HepG2 (cell line): ENCODE measurements around the gene MUCL3. TPM values are rescaled to one million over a fixed set of nuclear protein-coding genes. Genes with fewer than 3 reads are reported as not detected.

Experiments used
- ATAC-seq: fragments of 200-7000 bp; cut with Tn5 transposase; 3 replicates; pipeline ENCODE4 v1.9.1; 2020; ENCODE audit warnings: mild to moderate bottlenecking, moderate library complexity
- BruUV-seq: library from RNA; stranded (reverse); fragments of 400-500 nt; replicated peaks from 2 replicates; lab custom pipeline; 2021; lab: Mats Ljungman, UMichigan
- CTCF ChIA-PET: fragments of 300-600 bp; formaldehyde crosslinking; extraction: SDS; loops from one replicate; lab custom pipeline; 2021; ENCODE audit warnings: low total read pairs, inconsistent platforms, low intra/inter-chr PET ratio; lab: Yijun Ruan, JAX
- POLR2A ChIA-PET: fragments of 350-600 bp; sonication (Branson Sonifier 250); formaldehyde crosslinking; loops from one replicate; lab custom pipeline; 2020; ENCODE audit warnings: antibody characterized with exemption, inconsistent platforms; lab: Yijun Ruan, JAX
- DNase-seq: peaks from one replicate; pipeline ENCODE4 v3.0.0-alpha.2; 2015; ENCODE audit warnings: low spot score
- FAIRE-seq: peaks from 3 replicates; lab custom pipeline; 2011; peaks lifted over from hg19 to GRCh38; lab: Jason Lieb, UNC
- H2AFZ ChIP-seq: one replicate; pipeline ENCODE4 v1.6.1; 2011; ENCODE audit warnings: low read length, inconsistent platforms
- H3K27ac ChIP-seq: fragments of 300-600 bp; 3 replicates; pipeline ENCODE4 v1.8.0; 2011; ENCODE audit warnings: mixed run types, mild to moderate bottlenecking, mixed read lengths, low read length, inconsistent platforms; ENCODE audit not compliant: insufficient read depth; ENCODE audit errors: extremely low read length
- H3K27me3 ChIP-seq, 2 experiments: fragments of 200-600 bp in 1 of 2; 2 replicates in 1 of 2; 3 replicates in 1 of 2; pipeline versions ENCODE4 v1.6.0 to v1.8.0; 2011; ENCODE audit warnings: low read length in 2 of 2, mild to moderate bottlenecking in 2 of 2, moderate library complexity in 2 of 2, inconsistent platforms in 1 of 2; ENCODE audit not compliant: insufficient read depth in 2 of 2, control insufficient read depth in 1 of 2
- H3K36me3 ChIP-seq, 2 experiments: fragments of 200-600 bp in 1 of 2; replicated peaks in 1 of 2; 2 replicates in 1 of 2; 3 replicates in 1 of 2; pipeline versions ENCODE4 v1.5.1 to v1.8.0; 2011; ENCODE audit warnings: low read length in 2 of 2, inconsistent platforms in 1 of 2; ENCODE audit not compliant: insufficient read depth in 2 of 2, control insufficient read depth in 1 of 2
- H3K4me1 ChIP-seq: 2 replicates; pipeline ENCODE4 v1.5.1; 2012; ENCODE audit warnings: low read length, inconsistent platforms; ENCODE audit not compliant: insufficient read depth
- H3K4me2 ChIP-seq: 2 replicates; pipeline ENCODE4 v1.6.0; 2011; ENCODE audit warnings: low read depth, low read length, inconsistent platforms
- H3K4me3 ChIP-seq, 3 experiments: fragments of 200-600 bp in 1 of 3; sonication (generic), shearing (Covaris generic) in 1 of 3; replicated peaks in 1 of 3; 2 replicates each; pipeline ENCODE4 v1.5.1; 2011 to 2016; ENCODE audit warnings: low read length in 3 of 3, inconsistent platforms in 2 of 3, low read depth in 2 of 3, mild to moderate bottlenecking in 2 of 3, control low read depth in 1 of 3, mixed read lengths in 1 of 3; ENCODE audit not compliant: insufficient read depth in 1 of 3
- H3K79me2 ChIP-seq: one replicate; pipeline ENCODE4 v1.6.1; 2011; ENCODE audit warnings: low read length, inconsistent platforms; ENCODE audit not compliant: insufficient read depth
- H3K9ac ChIP-seq: 2 replicates; pipeline ENCODE4 v1.6.0; 2011; ENCODE audit warnings: mild to moderate bottlenecking, low read depth, low read length, inconsistent platforms; ENCODE audit not compliant: insufficient read depth
- H3K9me3 ChIP-seq: 2 replicates; pipeline ENCODE4 v1.5.1; 2012; ENCODE audit warnings: mild to moderate bottlenecking, low read length
- H4K20me1 ChIP-seq: 2 replicates; pipeline ENCODE4 v1.6.0; 2011; ENCODE audit warnings: inconsistent platforms, mild to moderate bottlenecking, low read length, moderate library complexity; ENCODE audit not compliant: insufficient read depth
- ARNT ChIP-seq: fragments of 450-650 bp; IDR thresholded peaks from 2 replicates; pipeline ENCODE4 v1.6.1; 2017
- CCAR2 ChIP-seq: fragments of 200-400 bp; formaldehyde crosslinking; optimal IDR thresholded peaks from 2 replicates; pipeline ENCODE3; 2018; ENCODE audit warnings: low read depth, mild to moderate bottlenecking, low read length, moderate library complexity
- EHMT2 ChIP-seq: fragments of 200-600 bp; sonication (generic); IDR thresholded peaks from 2 replicates; pipeline ENCODE4 v1.7.0; 2017; ENCODE audit warnings: antibody characterized with exemption, low read depth, low read length, borderline replicate concordance
- RBFOX2 ChIP-seq: fragments of 200-400 bp; formaldehyde crosslinking; IDR thresholded peaks from 2 replicates; pipeline ENCODE4 v1.6.1; 2017; ENCODE audit warnings: low read depth, mild to moderate bottlenecking, low read length
- SNAPC2 ChIP-seq: sonication (generic); formaldehyde crosslinking; IDR thresholded peaks from 2 replicates; pipeline ENCODE4 v1.8.1; 2022; ENCODE audit warnings: mild to moderate bottlenecking, missing genetic modification reagents
- WGBS: methylation state at CpG from one replicate; pipeline ENCODE4 v1.1.6; 2017; ENCODE audit warnings: low lambda C conversion rate; 5-methylcytosine and 5-hydroxymethylcytosine counted together
- in situ Hi-C: cut with HindIII; loops from 2 replicates; pipeline ENCODE4 v1.10.0; 2017; ENCODE audit warnings: low pct_unique_long_range_greater_than_20kb; ENCODE audit not compliant: extremely low pct_ligation_motif_present
- intact Hi-C: fragments of 100-400 bp; cut with micrococcal nuclease; formaldehyde crosslinking; loops from one replicate; pipeline ENCODE4 v1.10.0; 2022; ENCODE audit not compliant: unreplicated experiment
- polyA plus RNA-seq, 8 experiments: library from polyadenylated mRNA; depleted of rRNA in 3 of 8; stranded (reverse) in 7 of 8; unstranded in 1 of 8; fragments of >200 nt; fragmentation: Illumina TruSeq in 4 of 8; extraction: Trizol in 4 of 8; gene quantifications; 2 replicates each; pipeline versions ENCODE4 v1.2.1 to v1.2.3, GENCODE V29; 2011 to 2016; ENCODE audit warnings: low read depth in 4 of 8, missing spikeins in 1 of 8, mixed read lengths in 1 of 8; ENCODE audit not compliant: insufficient read depth in 1 of 8
- total RNA-seq, 5 experiments: library from RNA; depleted of rRNA; stranded (reverse); fragments of >200 nt; fragmentation: Illumina TruSeq; extraction: Trizol; gene quantifications; 2 replicates each; pipeline ENCODE4 v1.2.3, GENCODE V29; 2016; ENCODE audit warnings: low read depth in 1 of 5
- TF ChIP-seq, protein P1 (sequence below): sonication (generic); formaldehyde crosslinking; IDR thresholded peaks from 2 replicates; pipeline ENCODE4 v1.4.0; 2020; ENCODE audit warnings: missing genetic modification reagents
- TF ChIP-seq, protein P2 (sequence below): sonication (generic); formaldehyde crosslinking; IDR thresholded peaks from 2 replicates; pipeline ENCODE4 v1.5.1; 2020; ENCODE audit warnings: missing genetic modification reagents, mild to moderate bottlenecking, borderline replicate concordance
- TF ChIP-seq, protein P3 (sequence below): sonication (generic); formaldehyde crosslinking; IDR thresholded peaks from 2 replicates; pipeline ENCODE4 v1.4.0; 2020; ENCODE audit warnings: missing genetic modification reagents, borderline replicate concordance
- TF ChIP-seq, protein P4 (sequence below): IDR thresholded peaks from 2 replicates; pipeline ENCODE4 v1.6.1; 2018; ENCODE audit warnings: missing genetic modification reagents, mild to moderate bottlenecking, missing compliant biosample characterization

Gene MUCL3
- total and polyA plus RNA-seq, 2 of the 13 experiments (the other 11 are each of a cell fraction or from before 2014, with no cell fraction given), result not detected

DNA sequence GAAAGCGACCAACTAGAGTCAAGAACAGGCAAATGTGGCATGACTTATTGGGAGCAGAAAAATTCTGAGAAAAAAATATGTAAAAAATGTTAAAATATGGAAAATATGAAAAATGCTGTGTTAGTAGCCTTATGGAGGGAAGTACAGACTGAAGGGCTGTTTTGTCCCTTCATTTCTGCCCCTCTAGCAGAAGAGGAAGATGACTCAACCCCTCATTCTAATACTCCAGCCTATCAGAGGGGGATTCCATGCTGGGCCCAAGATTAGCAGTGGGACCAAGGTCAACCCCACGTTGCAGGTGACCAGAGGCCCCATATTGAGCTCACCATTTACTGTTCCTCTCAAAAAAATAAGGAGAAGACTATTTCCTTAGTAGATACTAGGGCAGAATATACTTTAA is 51.1 kb downstream of the MUCL3 start:
- in situ Hi-C loops, result no loop called here
- no peak overlapping the region for H3K9ac ChIP-seq
- no peaks in the 10 kb centered on the region for H4K20me1 ChIP-seq
- no TSS peak for BruUV-seq
- WGBS, result 1% methylated on average over 2 of the region's 2 CpGs
- TF ChIP-seq CCAR2 (no peak), ARNT (no peak), SNAPC2 (no peak), RBFOX2 (no peak), EHMT2 (no peak)
- TF ChIP-seq, protein P1, sequence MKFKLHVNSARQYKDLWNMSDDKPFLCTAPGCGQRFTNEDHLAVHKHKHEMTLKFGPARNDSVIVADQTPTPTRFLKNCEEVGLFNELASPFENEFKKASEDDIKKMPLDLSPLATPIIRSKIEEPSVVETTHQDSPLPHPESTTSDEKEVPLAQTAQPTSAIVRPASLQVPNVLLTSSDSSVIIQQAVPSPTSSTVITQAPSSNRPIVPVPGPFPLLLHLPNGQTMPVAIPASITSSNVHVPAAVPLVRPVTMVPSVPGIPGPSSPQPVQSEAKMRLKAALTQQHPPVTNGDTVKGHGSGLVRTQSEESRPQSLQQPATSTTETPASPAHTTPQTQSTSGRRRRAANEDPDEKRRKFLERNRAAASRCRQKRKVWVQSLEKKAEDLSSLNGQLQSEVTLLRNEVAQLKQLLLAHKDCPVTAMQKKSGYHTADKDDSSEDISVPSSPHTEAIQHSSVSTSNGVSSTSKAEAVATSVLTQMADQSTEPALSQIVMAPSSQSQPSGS (CRISPR knock-in tag), result no peak
- TF ChIP-seq, protein P2, sequence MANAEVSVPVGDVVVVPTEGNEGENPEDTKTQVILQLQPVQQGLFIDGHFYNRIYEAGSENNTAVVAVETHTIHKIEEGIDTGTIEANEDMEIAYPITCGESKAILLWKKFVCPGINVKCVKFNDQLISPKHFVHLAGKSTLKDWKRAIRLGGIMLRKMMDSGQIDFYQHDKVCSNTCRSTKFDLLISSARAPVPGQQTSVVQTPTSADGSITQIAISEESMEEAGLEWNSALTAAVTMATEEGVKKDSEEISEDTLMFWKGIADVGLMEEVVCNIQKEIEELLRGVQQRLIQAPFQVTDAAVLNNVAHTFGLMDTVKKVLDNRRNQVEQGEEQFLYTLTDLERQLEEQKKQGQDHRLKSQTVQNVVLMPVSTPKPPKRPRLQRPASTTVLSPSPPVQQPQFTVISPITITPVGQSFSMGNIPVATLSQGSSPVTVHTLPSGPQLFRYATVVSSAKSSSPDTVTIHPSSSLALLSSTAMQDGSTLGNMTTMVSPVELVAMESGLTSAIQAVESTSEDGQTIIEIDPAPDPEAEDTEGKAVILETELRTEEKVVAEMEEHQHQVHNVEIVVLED (CRISPR knock-in tag), result no peak
- TF ChIP-seq, protein P3, sequence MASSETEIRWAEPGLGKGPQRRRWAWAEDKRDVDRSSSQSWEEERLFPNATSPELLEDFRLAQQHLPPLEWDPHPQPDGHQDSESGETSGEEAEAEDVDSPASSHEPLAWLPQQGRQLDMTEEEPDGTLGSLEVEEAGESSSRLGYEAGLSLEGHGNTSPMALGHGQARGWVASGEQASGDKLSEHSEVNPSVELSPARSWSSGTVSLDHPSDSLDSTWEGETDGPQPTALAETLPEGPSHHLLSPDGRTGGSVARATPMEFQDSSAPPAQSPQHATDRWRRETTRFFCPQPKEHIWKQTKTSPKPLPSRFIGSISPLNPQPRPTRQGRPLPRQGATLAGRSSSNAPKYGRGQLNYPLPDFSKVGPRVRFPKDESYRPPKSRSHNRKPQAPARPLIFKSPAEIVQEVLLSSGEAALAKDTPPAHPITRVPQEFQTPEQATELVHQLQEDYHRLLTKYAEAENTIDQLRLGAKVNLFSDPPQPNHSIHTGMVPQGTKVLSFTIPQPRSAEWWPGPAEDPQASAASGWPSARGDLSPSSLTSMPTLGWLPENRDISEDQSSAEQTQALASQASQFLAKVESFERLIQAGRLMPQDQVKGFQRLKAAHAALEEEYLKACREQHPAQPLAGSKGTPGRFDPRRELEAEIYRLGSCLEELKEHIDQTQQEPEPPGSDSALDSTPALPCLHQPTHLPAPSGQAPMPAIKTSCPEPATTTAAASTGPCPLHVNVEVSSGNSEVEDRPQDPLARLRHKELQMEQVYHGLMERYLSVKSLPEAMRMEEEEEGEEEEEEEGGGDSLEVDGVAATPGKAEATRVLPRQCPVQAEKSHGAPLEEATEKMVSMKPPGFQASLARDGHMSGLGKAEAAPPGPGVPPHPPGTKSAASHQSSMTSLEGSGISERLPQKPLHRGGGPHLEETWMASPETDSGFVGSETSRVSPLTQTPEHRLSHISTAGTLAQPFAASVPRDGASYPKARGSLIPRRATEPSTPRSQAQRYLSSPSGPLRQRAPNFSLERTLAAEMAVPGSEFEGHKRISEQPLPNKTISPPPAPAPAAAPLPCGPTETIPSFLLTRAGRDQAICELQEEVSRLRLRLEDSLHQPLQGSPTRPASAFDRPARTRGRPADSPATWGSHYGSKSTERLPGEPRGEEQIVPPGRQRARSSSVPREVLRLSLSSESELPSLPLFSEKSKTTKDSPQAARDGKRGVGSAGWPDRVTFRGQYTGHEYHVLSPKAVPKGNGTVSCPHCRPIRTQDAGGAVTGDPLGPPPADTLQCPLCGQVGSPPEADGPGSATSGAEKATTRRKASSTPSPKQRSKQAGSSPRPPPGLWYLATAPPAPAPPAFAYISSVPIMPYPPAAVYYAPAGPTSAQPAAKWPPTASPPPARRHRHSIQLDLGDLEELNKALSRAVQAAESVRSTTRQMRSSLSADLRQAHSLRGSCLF (CRISPR knock-in tag), result no peak
- TF ChIP-seq, protein P4, sequence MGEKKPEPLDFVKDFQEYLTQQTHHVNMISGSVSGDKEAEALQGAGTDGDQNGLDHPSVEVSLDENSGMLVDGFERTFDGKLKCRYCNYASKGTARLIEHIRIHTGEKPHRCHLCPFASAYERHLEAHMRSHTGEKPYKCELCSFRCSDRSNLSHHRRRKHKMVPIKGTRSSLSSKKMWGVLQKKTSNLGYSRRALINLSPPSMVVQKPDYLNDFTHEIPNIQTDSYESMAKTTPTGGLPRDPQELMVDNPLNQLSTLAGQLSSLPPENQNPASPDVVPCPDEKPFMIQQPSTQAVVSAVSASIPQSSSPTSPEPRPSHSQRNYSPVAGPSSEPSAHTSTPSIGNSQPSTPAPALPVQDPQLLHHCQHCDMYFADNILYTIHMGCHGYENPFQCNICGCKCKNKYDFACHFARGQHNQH, result no peak
- TF ChIP-seq, all 625 proteins: peak for 0
- H2AFZ ChIP-seq, result no peak overlapping the region
- POLR2A ChIA-PET, result no interaction called here
- FAIRE-seq (no peak), DNase-seq (no peak), ATAC-seq (no peak)
- no peaks in the 10 kb centered on the region for H3K36me3 ChIP-seq
- H3K4me1 ChIP-seq, result no peaks in the 10 kb centered on the region
- intact Hi-C loops, result no loop called here
- no peaks in the 10 kb centered on the region for H3K9me3 ChIP-seq
- H3K27me3 ChIP-seq, result 0 out of 5 replicates have a peak, but pooled peaks cover 0 to 7% of the 10 kb centered on the region in 2 experiments
- no peak overlapping the region for H3K4me2 ChIP-seq
- no peak overlapping the region for H3K4me3 ChIP-seq
- no peak overlapping the region for H3K27ac ChIP-seq
- H3K79me2 ChIP-seq, result no peaks in the 10 kb centered on the region
- CTCF ChIA-PET, result no interaction called here
